ENCODE data around the gene FIGN.

DNA sequence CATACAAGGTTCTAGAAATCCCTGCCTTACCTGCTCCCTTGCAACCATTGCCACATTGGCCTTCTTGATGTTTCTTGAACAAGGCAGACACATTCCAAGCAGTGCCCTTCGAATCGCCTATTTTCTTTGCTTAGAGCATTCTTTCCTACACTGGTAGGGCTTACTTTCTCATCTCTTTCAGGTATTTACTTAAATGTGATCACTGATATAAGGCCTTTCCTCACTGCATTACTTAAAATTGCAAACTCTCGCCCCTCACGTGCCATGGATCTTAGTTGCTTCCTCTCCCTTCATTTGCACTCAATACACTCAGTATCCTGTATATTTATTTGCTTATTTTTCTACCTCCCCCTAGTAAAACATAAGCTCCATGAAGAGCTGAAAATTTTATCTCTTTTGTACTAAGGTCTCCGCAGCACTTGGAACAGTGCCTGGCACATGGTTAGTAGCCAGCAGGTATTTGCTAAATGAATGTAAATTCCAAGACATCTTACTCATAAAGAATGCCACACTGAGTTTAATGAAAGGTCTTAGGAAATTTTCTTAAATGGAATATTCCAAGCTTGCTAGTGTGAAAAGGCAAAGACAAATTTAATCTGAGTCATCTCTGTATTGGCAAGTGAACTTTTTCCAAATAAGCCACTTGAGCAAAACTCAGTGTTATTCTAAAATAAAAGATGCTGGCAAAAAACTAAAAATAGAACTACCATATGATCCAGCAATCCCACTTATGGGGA is 42.4 kb upstream of the FIGN start:
- TF ChIP-seq, protein P1, sequence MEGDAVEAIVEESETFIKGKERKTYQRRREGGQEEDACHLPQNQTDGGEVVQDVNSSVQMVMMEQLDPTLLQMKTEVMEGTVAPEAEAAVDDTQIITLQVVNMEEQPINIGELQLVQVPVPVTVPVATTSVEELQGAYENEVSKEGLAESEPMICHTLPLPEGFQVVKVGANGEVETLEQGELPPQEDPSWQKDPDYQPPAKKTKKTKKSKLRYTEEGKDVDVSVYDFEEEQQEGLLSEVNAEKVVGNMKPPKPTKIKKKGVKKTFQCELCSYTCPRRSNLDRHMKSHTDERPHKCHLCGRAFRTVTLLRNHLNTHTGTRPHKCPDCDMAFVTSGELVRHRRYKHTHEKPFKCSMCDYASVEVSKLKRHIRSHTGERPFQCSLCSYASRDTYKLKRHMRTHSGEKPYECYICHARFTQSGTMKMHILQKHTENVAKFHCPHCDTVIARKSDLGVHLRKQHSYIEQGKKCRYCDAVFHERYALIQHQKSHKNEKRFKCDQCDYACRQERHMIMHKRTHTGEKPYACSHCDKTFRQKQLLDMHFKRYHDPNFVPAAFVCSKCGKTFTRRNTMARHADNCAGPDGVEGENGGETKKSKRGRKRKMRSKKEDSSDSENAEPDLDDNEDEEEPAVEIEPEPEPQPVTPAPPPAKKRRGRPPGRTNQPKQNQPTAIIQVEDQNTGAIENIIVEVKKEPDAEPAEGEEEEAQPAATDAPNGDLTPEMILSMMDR (IDR thresholded peaks at IDR 0.05), result no peak
- TF ChIP-seq ZFX (IDR thresholded peaks at IDR 0.05; ENCODE audit: borderline replicate concordance), result no peak
